Transverse colon (tissue), 3 donors: Measurements from ENCODE around the gene ENTR1.

Experiments
- POLR2A ChIP-seq: fragments of 450-650 bp; IDR thresholded peaks from one replicate; pipeline ENCODE4 v1.6.1; 2016; ENCODE audit warnings: antibody characterized with exemption, mild to moderate bottlenecking, moderate library complexity
- TF ChIP-seq, protein P1 (sequence below), 5 experiments: fragments of 200-600 bp in 3 of 5; fragments of 450-650 bp in 2 of 5; sonication (generic) in 3 of 5; IDR thresholded peaks; 1 replicate in 2 of 5; 2 replicates in 3 of 5; pipeline ENCODE4 v1.5.1; 2016 to 2017; ENCODE audit warnings: antibody characterized with exemption in 5 of 5, inconsistent platforms in 3 of 5, mild to moderate bottlenecking in 2 of 5, moderate library complexity in 1 of 5

DNA sequence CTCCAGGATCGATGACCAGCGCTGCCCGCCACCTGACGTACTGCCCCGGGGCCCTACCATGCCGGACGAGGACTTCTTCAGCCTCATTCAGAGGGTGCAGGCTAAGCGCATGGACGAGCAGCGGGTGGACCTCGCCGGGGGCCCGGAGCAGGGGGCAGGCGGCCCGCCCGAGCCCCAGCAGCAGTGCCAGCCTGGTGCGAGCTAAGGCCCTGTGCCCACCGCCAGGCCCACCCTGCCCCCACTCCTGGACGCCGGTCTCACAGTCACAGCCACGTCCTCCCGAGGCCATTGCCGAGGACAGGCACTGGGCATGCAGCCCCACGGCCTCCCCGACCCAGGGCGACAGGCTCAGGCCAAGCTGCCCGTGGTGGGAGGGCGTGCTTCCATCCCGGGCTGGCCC lies 52.4 kb downstream of the ENTR1 start:
- TF ChIP-seq, protein P1, sequence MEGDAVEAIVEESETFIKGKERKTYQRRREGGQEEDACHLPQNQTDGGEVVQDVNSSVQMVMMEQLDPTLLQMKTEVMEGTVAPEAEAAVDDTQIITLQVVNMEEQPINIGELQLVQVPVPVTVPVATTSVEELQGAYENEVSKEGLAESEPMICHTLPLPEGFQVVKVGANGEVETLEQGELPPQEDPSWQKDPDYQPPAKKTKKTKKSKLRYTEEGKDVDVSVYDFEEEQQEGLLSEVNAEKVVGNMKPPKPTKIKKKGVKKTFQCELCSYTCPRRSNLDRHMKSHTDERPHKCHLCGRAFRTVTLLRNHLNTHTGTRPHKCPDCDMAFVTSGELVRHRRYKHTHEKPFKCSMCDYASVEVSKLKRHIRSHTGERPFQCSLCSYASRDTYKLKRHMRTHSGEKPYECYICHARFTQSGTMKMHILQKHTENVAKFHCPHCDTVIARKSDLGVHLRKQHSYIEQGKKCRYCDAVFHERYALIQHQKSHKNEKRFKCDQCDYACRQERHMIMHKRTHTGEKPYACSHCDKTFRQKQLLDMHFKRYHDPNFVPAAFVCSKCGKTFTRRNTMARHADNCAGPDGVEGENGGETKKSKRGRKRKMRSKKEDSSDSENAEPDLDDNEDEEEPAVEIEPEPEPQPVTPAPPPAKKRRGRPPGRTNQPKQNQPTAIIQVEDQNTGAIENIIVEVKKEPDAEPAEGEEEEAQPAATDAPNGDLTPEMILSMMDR (IDR thresholded peaks at IDR 0.05), result no peak
- TF ChIP-seq POLR2A, result no peak
